ENCODE results near the gene MYO5C.

MYO5C gene

GRCh38 chr15:52277575-52277974 lies 18.0 kb downstream of the MYO5C start:
- DNase-seq, result no peak

- no peak for DNase-seq
Measured at GRCh38 chr15:52276256-52276770, 19.3 kb downstream of the MYO5C start.

GRCh38 chr15:52263563-52264282 lies 31.9 kb downstream of the MYO5C start:
- DNase-seq, result no peak

- DNase-seq, result no peak
Measured at GRCh38 chr15:52262364-52262763, 33.2 kb downstream of the MYO5C start.

- DNase-seq, result peak; percentile 93
Measured at GRCh38 chr15:52261498-52262242, 33.9 kb downstream of the MYO5C start.

GRCh38 chr15:52261026-52261425 lies 34.6 kb downstream of the MYO5C start:
- DNase-seq, result no peak

GRCh38 chr15:52259503-52259902 lies 36.1 kb downstream of the MYO5C start:
- no peak for DNase-seq

- no peak for DNase-seq
Measured at GRCh38 chr15:52258461-52258860, 37.1 kb downstream of the MYO5C start.

GRCh38 chr15:52257734-52258062 lies 37.9 kb downstream of the MYO5C start:
- no peak for DNase-seq

GRCh38 chr15:52256930-52257733 lies 38.5 kb downstream of the MYO5C start:
- DNase-seq, result no peak

GRCh38 chr15:52256366-52256765 lies 39.2 kb downstream of the MYO5C start:
- DNase-seq, result peak; percentile 47

GRCh38 chr15:52255935-52256334 lies 39.7 kb downstream of the MYO5C start:
- no peak for DNase-seq

GRCh38 chr15:52255008-52255407 lies 40.6 kb downstream of the MYO5C start:
- DNase-seq, result no peak

GRCh38 chr15:52254391-52254790 lies 41.2 kb downstream of the MYO5C start:
- no peak for DNase-seq

GRCh38 chr15:52252781-52253180 lies 42.8 kb downstream of the MYO5C start:
- DNase-seq, result no peak

GRCh38 chr15:52251144-52251860 lies 44.3 kb downstream of the MYO5C start:
- DNase-seq, result peak; percentile 33

GRCh38 chr15:52247461-52247860 lies 48.1 kb downstream of the MYO5C start:
- DNase-seq, result no peak

GRCh38 chr15:52246686-52247431 lies 48.7 kb downstream of the MYO5C start:
- no peak for DNase-seq

- DNase-seq, result no peak
Measured at GRCh38 chr15:52243697-52244555, 51.7 kb downstream of the MYO5C start.

GRCh38 chr15:52243286-52243685 lies 52.3 kb downstream of the MYO5C start:
- DNase-seq, result no peak

- DNase-seq, result no peak
Measured at GRCh38 chr15:52241489-52241888, 54.1 kb downstream of the MYO5C start.
